ENCODE data around the gene PSME4. TPM values are rescaled to one million over a fixed set of nuclear protein-coding genes. Genes with fewer than 3 reads are reported as not detected.

Gene PSME4
- polyA plus RNA-seq, 1 donor from 2014 or later, result 23.4 TPM

DNA sequence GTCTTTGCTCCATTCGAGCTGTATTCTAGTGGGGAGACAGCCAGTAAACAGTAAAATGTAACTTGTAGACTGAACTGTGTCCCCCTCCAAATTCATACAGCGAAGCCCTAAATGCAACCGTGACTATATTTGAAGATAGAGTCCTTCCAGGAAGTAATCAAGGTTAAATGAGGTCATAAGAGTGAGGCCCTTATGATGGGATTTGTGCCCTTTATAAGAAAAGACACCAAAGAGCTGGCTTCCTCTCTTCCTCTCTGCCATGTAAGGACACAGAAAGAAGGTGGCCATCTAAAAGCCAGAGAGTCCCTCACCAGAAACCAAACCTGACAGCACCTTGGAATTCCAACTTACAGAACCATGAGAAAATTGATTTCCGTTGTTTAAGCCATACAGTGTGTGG is 142.5 kb downstream of the PSME4 start:
- Histone ChIP-seq H3K9ac (ENCODE audit: low read length) (no peak overlapping the region), H2AFZ (ENCODE audit: low read depth, low read length) (no peak overlapping the region), H3K27ac (ENCODE audit: low read length) (no peak overlapping the region), H3K79me2 (replicated peaks; ENCODE audit: insufficient read depth, low read length) (no peaks in the 10 kb centered on the region), H3F3A (ENCODE audit: insufficient read depth, low read length, poor library complexity, severe bottlenecking) (no peaks in the 10 kb centered on the region), H3K4me2 (ENCODE audit: low read length) (no peak overlapping the region), H4K20me1 (ENCODE audit: insufficient read depth) (no peaks in the 10 kb centered on the region), H3K4me3 (ENCODE audit: low read length) (no peak overlapping the region), H3K27me3 (ENCODE audit: insufficient read depth, low read depth, low read length) (no peaks in the 10 kb centered on the region), H3K9me2 (ENCODE audit: insufficient read depth, low read length) (no peaks in the 10 kb centered on the region), H3K36me3 (ENCODE audit: insufficient read depth, low read length) (no peaks in the 10 kb centered on the region), H3K9me3 (ENCODE audit: low read length) (no peaks in the 10 kb centered on the region)
- no peak for TF ChIP-seq RAD21 (conservative IDR thresholded peaks at IDR 0.05)
- TF ChIP-seq, protein P1, sequence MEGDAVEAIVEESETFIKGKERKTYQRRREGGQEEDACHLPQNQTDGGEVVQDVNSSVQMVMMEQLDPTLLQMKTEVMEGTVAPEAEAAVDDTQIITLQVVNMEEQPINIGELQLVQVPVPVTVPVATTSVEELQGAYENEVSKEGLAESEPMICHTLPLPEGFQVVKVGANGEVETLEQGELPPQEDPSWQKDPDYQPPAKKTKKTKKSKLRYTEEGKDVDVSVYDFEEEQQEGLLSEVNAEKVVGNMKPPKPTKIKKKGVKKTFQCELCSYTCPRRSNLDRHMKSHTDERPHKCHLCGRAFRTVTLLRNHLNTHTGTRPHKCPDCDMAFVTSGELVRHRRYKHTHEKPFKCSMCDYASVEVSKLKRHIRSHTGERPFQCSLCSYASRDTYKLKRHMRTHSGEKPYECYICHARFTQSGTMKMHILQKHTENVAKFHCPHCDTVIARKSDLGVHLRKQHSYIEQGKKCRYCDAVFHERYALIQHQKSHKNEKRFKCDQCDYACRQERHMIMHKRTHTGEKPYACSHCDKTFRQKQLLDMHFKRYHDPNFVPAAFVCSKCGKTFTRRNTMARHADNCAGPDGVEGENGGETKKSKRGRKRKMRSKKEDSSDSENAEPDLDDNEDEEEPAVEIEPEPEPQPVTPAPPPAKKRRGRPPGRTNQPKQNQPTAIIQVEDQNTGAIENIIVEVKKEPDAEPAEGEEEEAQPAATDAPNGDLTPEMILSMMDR (IDR thresholded peaks at IDR 0.05; ENCODE audit: poor library complexity, severe bottlenecking), result no peak
- no peak for TF ChIP-seq EZH2 (IDR thresholded peaks at IDR 0.05; ENCODE audit: borderline replicate concordance, insufficient read depth, low read length, poor library complexity, severe bottlenecking)
- TF ChIP-seq EP300 (conservative IDR thresholded peaks at IDR 0.05; ENCODE audit: poor library complexity, severe bottlenecking), result no peak
- TF ChIP-seq TAF1 (IDR thresholded peaks at IDR 0.05; ENCODE audit: low read depth), result no peak
- TF ChIP-seq SMC3 (conservative IDR thresholded peaks at IDR 0.05; ENCODE audit: poor library complexity), result no peak
- TF ChIP-seq MXI1 (conservative IDR thresholded peaks at IDR 0.05; ENCODE audit: poor library complexity, severe bottlenecking), result no peak
- TF ChIP-seq, protein P2, sequence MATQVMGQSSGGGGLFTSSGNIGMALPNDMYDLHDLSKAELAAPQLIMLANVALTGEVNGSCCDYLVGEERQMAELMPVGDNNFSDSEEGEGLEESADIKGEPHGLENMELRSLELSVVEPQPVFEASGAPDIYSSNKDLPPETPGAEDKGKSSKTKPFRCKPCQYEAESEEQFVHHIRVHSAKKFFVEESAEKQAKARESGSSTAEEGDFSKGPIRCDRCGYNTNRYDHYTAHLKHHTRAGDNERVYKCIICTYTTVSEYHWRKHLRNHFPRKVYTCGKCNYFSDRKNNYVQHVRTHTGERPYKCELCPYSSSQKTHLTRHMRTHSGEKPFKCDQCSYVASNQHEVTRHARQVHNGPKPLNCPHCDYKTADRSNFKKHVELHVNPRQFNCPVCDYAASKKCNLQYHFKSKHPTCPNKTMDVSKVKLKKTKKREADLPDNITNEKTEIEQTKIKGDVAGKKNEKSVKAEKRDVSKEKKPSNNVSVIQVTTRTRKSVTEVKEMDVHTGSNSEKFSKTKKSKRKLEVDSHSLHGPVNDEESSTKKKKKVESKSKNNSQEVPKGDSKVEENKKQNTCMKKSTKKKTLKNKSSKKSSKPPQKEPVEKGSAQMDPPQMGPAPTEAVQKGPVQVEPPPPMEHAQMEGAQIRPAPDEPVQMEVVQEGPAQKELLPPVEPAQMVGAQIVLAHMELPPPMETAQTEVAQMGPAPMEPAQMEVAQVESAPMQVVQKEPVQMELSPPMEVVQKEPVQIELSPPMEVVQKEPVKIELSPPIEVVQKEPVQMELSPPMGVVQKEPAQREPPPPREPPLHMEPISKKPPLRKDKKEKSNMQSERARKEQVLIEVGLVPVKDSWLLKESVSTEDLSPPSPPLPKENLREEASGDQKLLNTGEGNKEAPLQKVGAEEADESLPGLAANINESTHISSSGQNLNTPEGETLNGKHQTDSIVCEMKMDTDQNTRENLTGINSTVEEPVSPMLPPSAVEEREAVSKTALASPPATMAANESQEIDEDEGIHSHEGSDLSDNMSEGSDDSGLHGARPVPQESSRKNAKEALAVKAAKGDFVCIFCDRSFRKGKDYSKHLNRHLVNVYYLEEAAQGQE (IDR thresholded peaks at IDR 0.05; ENCODE audit: borderline replicate concordance), result no peak
- no peak for TF ChIP-seq POLR2AphosphoS5 (IDR thresholded peaks at IDR 0.05)

DNA sequence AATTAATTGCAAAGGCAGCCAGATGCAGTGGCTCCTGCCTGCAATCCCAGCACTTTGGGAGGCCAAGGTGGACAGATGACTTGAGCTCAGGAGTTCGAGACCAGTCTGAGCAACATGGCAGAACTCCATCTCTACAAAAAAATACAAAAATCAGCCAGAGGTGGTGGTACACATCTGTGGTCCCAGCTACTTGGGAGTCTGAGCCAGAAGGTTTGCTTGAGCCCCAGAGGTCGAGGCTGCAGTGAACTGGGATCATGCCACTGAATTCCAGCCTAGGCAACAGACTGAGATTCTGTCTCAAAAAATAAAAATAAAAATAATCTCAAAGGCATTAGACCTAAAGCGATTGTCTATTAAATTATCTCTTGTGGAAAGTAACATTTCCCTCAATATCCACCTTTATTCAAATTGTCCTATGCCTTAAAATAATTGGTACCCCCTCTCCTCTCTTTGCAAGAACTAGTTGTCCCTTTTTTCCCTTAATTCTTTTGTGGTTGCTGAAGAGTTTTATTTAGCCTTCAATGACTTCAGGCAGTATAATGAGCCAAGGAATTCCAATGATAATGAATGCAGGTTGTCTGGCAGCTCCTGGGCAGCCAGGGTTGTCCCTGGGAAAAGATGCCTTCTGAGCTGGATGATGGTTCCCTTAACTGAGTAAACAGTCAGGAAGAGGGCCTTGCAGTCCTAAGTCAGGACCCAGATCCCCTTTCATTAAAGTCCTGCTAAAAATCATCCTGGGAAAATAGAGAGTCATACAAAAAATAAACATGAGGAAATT is 143.2 kb downstream of the PSME4 start:
- no peak overlapping the region for H2AFZ ChIP-seq (ENCODE audit: low read depth, low read length)
- H3K27ac ChIP-seq (ENCODE audit: low read length), result no peak overlapping the region
- no peaks in the 10 kb centered on the region for H3K36me3 ChIP-seq (ENCODE audit: insufficient read depth, low read length)
- no peaks in the 10 kb centered on the region for H3K9me2 ChIP-seq (ENCODE audit: insufficient read depth, low read length)
- no peaks in the 10 kb centered on the region for H3K9me3 ChIP-seq (ENCODE audit: low read length)
- no peaks in the 10 kb centered on the region for H3F3A ChIP-seq (ENCODE audit: insufficient read depth, low read length, poor library complexity, severe bottlenecking)
- H3K79me2 ChIP-seq (replicated peaks; ENCODE audit: insufficient read depth, low read length), result no peaks in the 10 kb centered on the region
- no peak overlapping the region for H3K4me2 ChIP-seq (ENCODE audit: low read length)
- H3K27me3 ChIP-seq (ENCODE audit: insufficient read depth, low read depth, low read length), result no peaks in the 10 kb centered on the region
- H4K20me1 ChIP-seq (ENCODE audit: insufficient read depth), result no peaks in the 10 kb centered on the region
- no peak overlapping the region for H3K4me3 ChIP-seq (ENCODE audit: low read length)
- H3K9ac ChIP-seq (ENCODE audit: low read length), result no peak overlapping the region
- TF ChIP-seq MXI1 (conservative IDR thresholded peaks at IDR 0.05; ENCODE audit: poor library complexity, severe bottlenecking), result no peak
- TF ChIP-seq EZH2 (IDR thresholded peaks at IDR 0.05; ENCODE audit: borderline replicate concordance, insufficient read depth, low read length, poor library complexity, severe bottlenecking), result no peak
- TF ChIP-seq, protein P2 (IDR thresholded peaks at IDR 0.05; ENCODE audit: borderline replicate concordance), result no peak
- TF ChIP-seq, protein P1 (IDR thresholded peaks at IDR 0.05; ENCODE audit: poor library complexity, severe bottlenecking), result no peak
- TF ChIP-seq RAD21 (conservative IDR thresholded peaks at IDR 0.05), result no peak
- no peak for TF ChIP-seq POLR2AphosphoS5 (IDR thresholded peaks at IDR 0.05)
- TF ChIP-seq EP300 (conservative IDR thresholded peaks at IDR 0.05; ENCODE audit: poor library complexity, severe bottlenecking), result no peak
- no peak for TF ChIP-seq TAF1 (IDR thresholded peaks at IDR 0.05; ENCODE audit: low read depth)
- no peak for TF ChIP-seq SMC3 (conservative IDR thresholded peaks at IDR 0.05; ENCODE audit: poor library complexity)

Data from neural cell (in vitro differentiated cells).